AG10803 (cell line): Measurements from ENCODE around the gene CCDC51.

Experiments used
- DNase-seq: peaks from one replicate; pipeline ENCODE4 v3.0.0; 2010; ENCODE audit warnings: low read depth
- H3K4me3 ChIP-seq: 2 replicates; pipeline ENCODE4 v1.5.1; 2011; ENCODE audit warnings: mild to moderate bottlenecking, low read length, control low read depth
- TF ChIP-seq, protein P1 (sequence below): conservative IDR thresholded peaks from 2 replicates; pipeline ENCODE4 v1.5.1; 2011; ENCODE audit warnings: mild to moderate bottlenecking, low read length, control low read depth, inconsistent platforms

CCDC51 gene

DNA sequence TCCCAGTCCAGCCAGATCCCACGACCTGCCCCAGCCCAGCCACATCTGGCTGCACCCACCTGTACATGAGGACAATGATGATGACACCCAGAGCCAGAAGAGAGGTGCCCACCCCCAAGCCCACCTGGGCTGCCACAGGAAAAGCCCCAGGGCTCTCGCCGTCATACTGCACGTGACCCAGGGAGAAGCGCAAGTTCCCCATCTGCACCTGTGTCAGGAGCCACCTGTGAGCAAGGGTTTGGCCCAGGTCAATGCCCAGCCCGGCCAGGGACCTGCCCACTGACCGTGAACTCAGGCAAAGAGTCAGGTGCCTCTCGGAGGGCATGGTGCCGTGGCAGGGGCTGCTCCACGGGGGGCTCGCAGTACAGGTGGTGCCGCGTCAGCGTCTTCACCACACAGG, 26.3 kb downstream of the CCDC51 start:
- H3K4me3 ChIP-seq = no peak overlapping the region
- no peak for DNase-seq
- TF ChIP-seq, protein P1, sequence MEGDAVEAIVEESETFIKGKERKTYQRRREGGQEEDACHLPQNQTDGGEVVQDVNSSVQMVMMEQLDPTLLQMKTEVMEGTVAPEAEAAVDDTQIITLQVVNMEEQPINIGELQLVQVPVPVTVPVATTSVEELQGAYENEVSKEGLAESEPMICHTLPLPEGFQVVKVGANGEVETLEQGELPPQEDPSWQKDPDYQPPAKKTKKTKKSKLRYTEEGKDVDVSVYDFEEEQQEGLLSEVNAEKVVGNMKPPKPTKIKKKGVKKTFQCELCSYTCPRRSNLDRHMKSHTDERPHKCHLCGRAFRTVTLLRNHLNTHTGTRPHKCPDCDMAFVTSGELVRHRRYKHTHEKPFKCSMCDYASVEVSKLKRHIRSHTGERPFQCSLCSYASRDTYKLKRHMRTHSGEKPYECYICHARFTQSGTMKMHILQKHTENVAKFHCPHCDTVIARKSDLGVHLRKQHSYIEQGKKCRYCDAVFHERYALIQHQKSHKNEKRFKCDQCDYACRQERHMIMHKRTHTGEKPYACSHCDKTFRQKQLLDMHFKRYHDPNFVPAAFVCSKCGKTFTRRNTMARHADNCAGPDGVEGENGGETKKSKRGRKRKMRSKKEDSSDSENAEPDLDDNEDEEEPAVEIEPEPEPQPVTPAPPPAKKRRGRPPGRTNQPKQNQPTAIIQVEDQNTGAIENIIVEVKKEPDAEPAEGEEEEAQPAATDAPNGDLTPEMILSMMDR = no peak

DNA sequence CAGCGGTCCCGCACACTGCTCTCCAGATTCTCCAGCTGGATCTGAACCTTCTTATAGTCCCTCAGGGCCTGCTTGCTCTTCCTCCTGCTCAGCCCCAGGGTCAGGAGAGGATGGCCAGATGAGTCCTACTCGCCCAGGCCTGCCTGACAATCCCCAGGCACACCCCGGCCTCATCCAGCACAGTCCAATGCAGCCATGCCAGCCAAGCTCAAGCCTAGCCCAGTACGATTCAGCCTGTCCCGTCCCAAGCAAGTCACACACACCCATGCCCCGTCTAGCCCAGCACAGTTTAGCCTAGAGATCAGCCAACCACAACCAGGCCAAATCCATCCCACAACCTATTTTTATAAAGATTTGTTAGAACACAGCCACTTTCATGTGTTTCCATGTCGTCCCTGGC, 26.8 kb downstream of the CCDC51 start:
- TF ChIP-seq, protein P1 = no peak
- no peak overlapping the region for H3K4me3 ChIP-seq

DNA sequence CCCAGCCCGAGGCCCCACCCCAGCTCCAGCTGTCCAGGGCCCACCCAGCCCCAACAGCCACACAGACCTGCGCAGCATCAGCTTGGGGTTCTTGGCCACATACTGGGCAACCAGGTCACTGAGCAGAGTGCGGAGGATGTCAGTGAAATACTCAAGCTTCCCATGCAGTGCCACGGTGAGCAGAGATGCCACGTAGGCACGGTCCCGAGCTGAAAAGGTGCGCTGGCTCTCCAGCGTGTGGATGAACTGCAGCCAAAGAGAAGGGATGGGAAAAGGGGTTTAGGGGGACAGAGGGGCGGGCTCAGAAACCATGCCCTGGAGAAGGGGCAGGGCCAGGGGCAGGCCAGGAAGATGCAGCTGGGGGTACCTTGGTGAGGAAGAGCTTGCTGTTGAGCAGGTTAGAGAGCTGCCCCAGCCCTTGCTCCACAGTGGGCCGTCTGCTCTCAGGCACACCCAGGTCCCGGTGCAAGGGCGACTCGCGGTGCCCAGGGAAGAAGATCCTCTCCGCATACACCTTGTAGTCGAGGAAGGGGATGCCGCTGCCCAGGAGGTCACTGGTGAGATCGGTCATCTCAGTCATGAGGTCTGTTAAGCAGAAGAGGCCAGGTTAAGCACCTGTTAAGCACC, 27.4 kb downstream of the CCDC51 start:
- H3K4me3 ChIP-seq = no peak overlapping the region
- TF ChIP-seq, protein P1 = no peak
- DNase-seq = no peak

More for the DNA sequence above, 26.8 kb downstream of the CCDC51 start:
- DNase-seq = no peak

DNA sequence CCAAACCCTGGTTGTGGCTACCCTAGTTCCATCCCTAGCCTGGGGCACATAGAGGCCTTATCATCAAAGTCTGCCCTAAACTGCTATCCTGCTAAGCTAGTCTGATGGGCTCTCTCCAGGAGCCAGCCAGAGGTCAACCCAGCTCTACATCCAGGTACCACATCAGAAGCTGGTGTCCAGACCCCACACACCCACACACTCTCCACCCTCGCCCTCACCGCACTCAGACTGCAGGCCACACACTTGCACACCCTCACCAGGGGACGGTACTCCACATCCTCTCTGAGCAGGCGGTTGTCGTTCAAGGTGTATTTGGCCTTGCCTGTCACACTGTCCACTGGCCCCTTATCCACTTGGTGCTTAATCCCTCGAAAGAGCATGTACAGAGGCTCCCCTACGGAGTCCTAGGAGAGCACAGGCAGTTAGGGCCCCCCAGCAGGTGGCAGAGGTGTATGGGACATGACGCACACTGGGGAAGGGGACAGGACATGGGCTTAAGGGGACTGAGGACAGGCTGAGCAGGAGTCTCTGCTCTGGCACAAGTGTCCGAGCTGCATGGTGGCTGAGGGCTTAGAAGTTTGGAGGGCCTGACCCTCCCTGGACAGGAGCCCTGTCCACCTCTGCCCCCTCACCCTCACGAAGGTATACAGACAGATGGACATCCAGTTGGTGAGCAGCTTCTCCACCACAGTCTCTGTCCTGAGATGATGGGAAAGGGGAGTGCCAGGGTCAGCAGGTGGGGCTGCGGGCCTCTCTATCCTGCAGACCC, 28.1 kb downstream of the CCDC51 start:
- TF ChIP-seq, protein P1 = no peak
- no peak overlapping the region for H3K4me3 ChIP-seq
- DNase-seq = no peak

DNA sequence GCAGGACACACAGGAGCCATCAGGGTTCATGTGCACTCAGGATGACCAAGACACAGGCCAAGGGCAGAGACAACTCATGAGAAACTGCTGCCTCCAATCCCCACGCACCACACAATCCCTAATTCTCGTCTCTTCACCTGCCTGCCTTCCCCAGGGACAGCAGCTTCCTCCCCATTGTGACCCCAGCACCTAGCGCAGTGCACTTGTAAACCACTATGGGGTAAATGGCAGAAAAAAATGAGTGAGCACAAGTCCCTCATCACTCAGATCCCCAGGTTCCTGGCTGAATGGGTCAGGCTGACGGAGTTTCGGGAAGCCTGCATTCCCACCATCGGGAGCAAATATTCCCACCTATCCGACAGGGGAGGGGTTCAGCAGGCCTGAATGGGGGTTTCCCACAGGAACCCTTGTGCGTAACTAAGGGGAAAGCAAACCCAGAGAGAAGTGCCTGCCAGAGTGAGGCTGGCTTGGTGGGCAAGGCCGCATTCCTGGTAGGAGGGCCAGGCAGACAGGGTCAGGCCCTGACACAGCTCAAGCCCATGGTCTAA, 28.8 kb downstream of the CCDC51 start:
- DNase-seq = no peak
- H3K4me3 ChIP-seq = no peak overlapping the region
- TF ChIP-seq, protein P1 = no peak

DNA sequence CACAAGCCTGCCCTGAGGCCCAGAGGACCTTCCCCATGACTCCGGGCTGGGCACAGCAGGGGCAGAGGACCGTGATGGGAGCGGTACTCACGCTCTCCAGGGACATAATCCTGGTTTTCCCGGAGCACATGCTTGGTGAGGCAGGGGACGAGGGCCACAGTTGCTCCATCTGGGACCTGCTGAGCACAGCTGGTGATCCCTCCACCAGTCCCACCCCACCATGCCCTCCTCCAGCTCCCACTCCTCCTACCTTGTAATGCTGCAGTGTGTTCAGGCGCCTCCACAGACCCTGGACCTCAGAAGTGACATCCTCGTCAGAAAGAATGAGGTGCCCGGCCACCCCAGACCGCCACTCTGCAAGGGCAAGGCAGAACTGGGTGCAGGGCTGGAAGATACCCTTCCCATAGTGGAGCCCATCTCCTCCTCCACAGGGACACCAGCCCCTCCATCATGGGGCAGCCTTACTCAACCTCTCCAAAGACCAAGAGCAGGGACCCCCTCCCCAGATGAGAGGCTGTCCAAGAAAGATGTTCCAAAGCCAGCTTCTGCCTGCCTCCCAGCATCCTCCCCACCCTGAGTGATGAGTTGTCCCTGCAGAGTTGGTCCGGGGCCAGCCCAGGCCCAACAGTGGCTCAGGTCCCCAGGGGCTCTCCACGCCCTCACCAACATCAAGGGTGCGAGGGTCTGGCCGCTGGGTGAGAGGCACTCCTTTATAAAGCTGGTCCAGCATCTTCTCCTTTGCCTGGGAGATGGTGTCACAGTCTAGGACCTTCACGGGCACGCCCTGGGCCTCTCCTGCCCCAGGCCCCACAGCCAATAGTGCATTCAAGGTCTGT, 29.5 kb downstream of the CCDC51 start:
- TF ChIP-seq, protein P1 = no peak
- no peak overlapping the region for H3K4me3 ChIP-seq
- no peak for DNase-seq
